ENCODE data around the gene LRIG2. TPM values are rescaled to one million over a fixed set of nuclear protein-coding genes. Genes with fewer than 3 reads are reported as not detected.
"Not testable (repeated sequence)": the region's sequence is repeated elsewhere in the genome, so short reads cannot be mapped to it uniquely, and the experiment has no call there.

The LRIG2 gene
- 11.8 and 14.8 TPM in 2 replicates for total RNA-seq (2022)
- Bru-seq, nascent RNA, result percentile 83 among the genes with signal in this experiment
- percentile 82 among the genes with signal in this experiment for BruChase-seq, experiment 1, labeled RNA remaining after a 6-hour chase
- percentile 91 among the genes with signal in this experiment for BruChase-seq, experiment 2, labeled RNA remaining after a 2-hour chase
- long read RNA-seq, full-length matches to known transcripts, result 5 of 10 reads
- long read RNA-seq, partial matches to known transcripts, result 1 of 10 reads
- long read RNA-seq, other reads (novel, unspliced or antisense), result 4 of 10 reads

GRCh38 chr1:113072757-113073478 lies at the start of gene LRIG2:
Gene LRIG2, plus strand, starts transcription at chr1:113073198. Its CDS starts 209 bp downstream, at chr1:113073407.
- peak; percentile 88 for TF ChIP-seq CTCF (IDR thresholded peaks at IDR 0.05; ENCODE audit: unreplicated experiment)
- Mint-ChIP-seq H3K36me3 (ENCODE audit: insufficient read depth, unreplicated experiment) (peaks cover 17% of the 10 kb centered on the region), H3K9me3 (ENCODE audit: unreplicated experiment) (no peaks in the 10 kb centered on the region), H3K4me3 (ENCODE audit: unreplicated experiment) (peak within 1 kb of the TSS; percentile 92), H3K27me3 (ENCODE audit: insufficient read depth, unreplicated experiment) (no peaks in the 10 kb centered on the region), H3K4me1 (ENCODE audit: insufficient read depth, unreplicated experiment) (peaks cover 15% of the 10 kb centered on the region), H3K27ac (ENCODE audit: low read depth, unreplicated experiment) (peak within 1 kb of the TSS; percentile 96)
- BruUV-seq (replicated peaks), result no TSS peak
- intact Hi-C loops (cut with micrococcal nuclease), result loop anchor here (2.0 to 10.0 kb wide), 2 partner anchors 268 to 356 kb away; no protein-coding TSS in a partner anchor
- ChIA-PET CTCF (interaction anchor here (0.5 to 3.6 kb wide), 86 partner anchors 9 to 1210 kb away, joined by 3 to 46 read pairs (median 4); partner anchors contain the start of gene SLC16A1), POLR2A (interaction anchor here (0.5 to 2.4 kb wide), 53 partner anchors 8 to 1155 kb away, joined by 3 to 30 read pairs (median 4); partner anchors contain the start of genes AP4B1, PPM1J, RSBN1 and SLC16A1)
- peak; percentile 99 for DNase-seq (ENCODE audit: unreplicated experiment)

GRCh38 chr1:113023316-113023715 lies 49.7 kb upstream of the LRIG2 start:
- BruUV-seq (replicated peaks); DNase-seq (ENCODE audit: unreplicated experiment); intact Hi-C loops (cut with micrococcal nuclease); H3K4me3 Mint-ChIP-seq (ENCODE audit: unreplicated experiment); H3K9me3 Mint-ChIP-seq (ENCODE audit: unreplicated experiment); H3K4me1 Mint-ChIP-seq (ENCODE audit: insufficient read depth, unreplicated experiment); H3K27ac Mint-ChIP-seq (ENCODE audit: low read depth, unreplicated experiment); H3K36me3 Mint-ChIP-seq (ENCODE audit: insufficient read depth, unreplicated experiment); H3K27me3 Mint-ChIP-seq (ENCODE audit: insufficient read depth, unreplicated experiment): not testable (repeated sequence)
- POLR2A ChIA-PET, result interaction anchor here (0.6 to 2.0 kb wide), 3 partner anchors 13 to 25 kb away, joined by 3 to 10 read pairs (median 4); no protein-coding TSS in a partner anchor
- CTCF ChIA-PET, result interaction anchor here (0.9 to 1.8 kb wide), 3 partner anchors 10 to 49 kb away, joined by 3 to 10 read pairs (median 5); partner anchors contain the start of gene LRIG2

GRCh38 chr1:113027007-113027406 lies 46.0 kb upstream of the LRIG2 start:
- intact Hi-C loops (cut with micrococcal nuclease), result no loop called here
- DNase-seq (ENCODE audit: unreplicated experiment), result no peak
- no peak for TF ChIP-seq CTCF (IDR thresholded peaks at IDR 0.05; ENCODE audit: unreplicated experiment)
- Mint-ChIP-seq H3K9me3 (ENCODE audit: unreplicated experiment) (no peaks in the 10 kb centered on the region), H3K4me1 (ENCODE audit: insufficient read depth, unreplicated experiment) (peaks cover under 1% of the 10 kb centered on the region), H3K36me3 (ENCODE audit: insufficient read depth, unreplicated experiment) (peaks cover 4% of the 10 kb centered on the region), H3K27ac (ENCODE audit: low read depth, unreplicated experiment) (no peak overlapping the region), H3K4me3 (ENCODE audit: unreplicated experiment) (no peak overlapping the region), H3K27me3 (ENCODE audit: insufficient read depth, unreplicated experiment) (no peaks in the 10 kb centered on the region)
- ChIA-PET POLR2A (interaction anchor here (1.3 kb wide), 1 partner anchor 9 kb away, joined by 5 read pairs; no protein-coding TSS in a partner anchor), CTCF (interaction anchor here (0.6 to 1.7 kb wide), 5 partner anchors 13 to 147 kb away, joined by 3 to 8 read pairs (median 4); partner anchors contain the start of gene SLC16A1)
- no TSS peak for BruUV-seq (replicated peaks)

GRCh38 chr1:113027449-113027848 lies 45.5 kb upstream of the LRIG2 start:
- TF ChIP-seq CTCF (IDR thresholded peaks at IDR 0.05; ENCODE audit: unreplicated experiment), result no peak
- no peak overlapping the region for H3K27ac Mint-ChIP-seq (ENCODE audit: low read depth, unreplicated experiment)
- no TSS peak for BruUV-seq (replicated peaks)
- no peak for DNase-seq (ENCODE audit: unreplicated experiment)
- peaks cover 4% of the 10 kb centered on the region for H3K36me3 Mint-ChIP-seq (ENCODE audit: insufficient read depth, unreplicated experiment)
- ChIA-PET POLR2A (interaction anchor here (1.3 kb wide), 1 partner anchor 8 kb away, joined by 5 read pairs; no protein-coding TSS in a partner anchor), CTCF (interaction anchor here (0.6 to 1.7 kb wide), 6 partner anchors 13 to 243 kb away, joined by 3 to 8 read pairs (median 4); partner anchors contain the start of gene SLC16A1)
- no peaks in the 10 kb centered on the region for H3K4me1 Mint-ChIP-seq (ENCODE audit: insufficient read depth, unreplicated experiment)
- no peaks in the 10 kb centered on the region for H3K9me3 Mint-ChIP-seq (ENCODE audit: unreplicated experiment)
- H3K27me3 Mint-ChIP-seq (ENCODE audit: insufficient read depth, unreplicated experiment), result no peaks in the 10 kb centered on the region
- intact Hi-C loops (cut with micrococcal nuclease), result no loop called here
- no peak overlapping the region for H3K4me3 Mint-ChIP-seq (ENCODE audit: unreplicated experiment)

Measured in MCF 10A (cell line).